Stimulated activated CD8-positive, alpha-beta memory T cell treated with anti-CD3 and anti-CD28 coated beads, Interleukin-12 subunit alpha, Interleukin-12 subunit beta, amount 100 ng/mL, for 1 hour (primary cell): Measurements from ENCODE around the gene TIMD4.

Experiments used
- DNase-seq: peaks from one replicate; pipeline ENCODE4 v3.0.0-alpha.2; 2020; ENCODE audit warnings: low read depth

Gene TIMD4

GRCh38 chr5:156922207-156922792 is 40.7 kb downstream of the TIMD4 start:
- DNase-seq, result no peak

GRCh38 chr5:156920861-156921431 is 42.1 kb downstream of the TIMD4 start:
- DNase-seq, result no peak

GRCh38 chr5:156920042-156920860 is 42.8 kb downstream of the TIMD4 start:
- no peak for DNase-seq

- no peak for DNase-seq
Observed at GRCh38 chr5:156918311-156918845, 44.6 kb downstream of the TIMD4 start.

- no peak for DNase-seq
Observed at GRCh38 chr5:156914371-156914737, 48.7 kb downstream of the TIMD4 start.

GRCh38 chr5:156913719-156914370 is 49.2 kb downstream of the TIMD4 start:
- DNase-seq, result no peak

GRCh38 chr5:156913355-156913718 is 49.7 kb downstream of the TIMD4 start:
- no peak for DNase-seq

- no peak for DNase-seq
Observed at GRCh38 chr5:156912869-156913268, 50.2 kb downstream of the TIMD4 start.

- DNase-seq, result no peak
Observed at GRCh38 chr5:156909180-156909579, 53.8 kb downstream of the TIMD4 start.

- DNase-seq, result no peak
Observed at GRCh38 chr5:156907667-156908066, 55.4 kb downstream of the TIMD4 start.

GRCh38 chr5:156906807-156907206 is 56.2 kb downstream of the TIMD4 start:
- no peak for DNase-seq

GRCh38 chr5:156896546-156896945 is 66.5 kb downstream of the TIMD4 start:
- DNase-seq, result no peak

- no peak for DNase-seq
Observed at GRCh38 chr5:156893517-156893916, 69.5 kb downstream of the TIMD4 start.

GRCh38 chr5:156892864-156893263 is 70.2 kb downstream of the TIMD4 start:
- DNase-seq, result no peak

GRCh38 chr5:156892223-156892622 is 70.8 kb downstream of the TIMD4 start:
- no peak for DNase-seq

GRCh38 chr5:156888520-156888919 is 74.5 kb downstream of the TIMD4 start:
- DNase-seq, result no peak

GRCh38 chr5:156883316-156883875 is 79.6 kb downstream of the TIMD4 start:
- no peak for DNase-seq

- DNase-seq, result no peak
Observed at GRCh38 chr5:156879665-156880285, 83.3 kb downstream of the TIMD4 start.

GRCh38 chr5:156871212-156871611 is 91.8 kb downstream of the TIMD4 start:
- no peak for DNase-seq

GRCh38 chr5:156870498-156870839 is 92.6 kb downstream of the TIMD4 start:
- DNase-seq, result no peak
